Activated CD4-positive, alpha-beta T cell treated with anti-CD3 and anti-CD28 coated beads, Interleukin-2, amount 50 U/mL, for 1 hour (primary cell): Measurements from ENCODE around the gene LMX1B.
"Not testable (repeated sequence)": the region's sequence is repeated elsewhere in the genome, so short reads cannot be mapped to it uniquely, and the experiment has no call there.

Source experiments
- DNase-seq: peaks from one replicate; pipeline ENCODE4 v3.0.0-alpha.2; 2020

Gene LMX1B

GRCh38 chr9:126636983-126637798 is 23.5 kb downstream of the LMX1B start:
- DNase-seq = no peak

- DNase-seq = no peak
These were observed 24.9 kb downstream of the LMX1B start for GRCh38 chr9:126638571-126639132.

- no peak for DNase-seq
These were observed 25.7 kb downstream of the LMX1B start for GRCh38 chr9:126639318-126640000.

GRCh38 chr9:126641118-126641851 is 27.6 kb downstream of the LMX1B start:
- DNase-seq = no peak

- DNase-seq = no peak
These were observed 28.4 kb downstream of the LMX1B start for GRCh38 chr9:126642010-126642744.

- DNase-seq = no peak
These were observed 29.1 kb downstream of the LMX1B start for GRCh38 chr9:126642839-126643238.

GRCh38 chr9:126643945-126644527 is 30.3 kb downstream of the LMX1B start:
- DNase-seq = no peak

GRCh38 chr9:126646162-126646561 is 32.4 kb downstream of the LMX1B start:
- DNase-seq = no peak

GRCh38 chr9:126647585-126648411 is 34.1 kb downstream of the LMX1B start:
- no peak for DNase-seq

- DNase-seq = no peak
These were observed 35.7 kb downstream of the LMX1B start for GRCh38 chr9:126649477-126649876.

GRCh38 chr9:126650404-126651341 is 36.9 kb downstream of the LMX1B start:
- no peak for DNase-seq

GRCh38 chr9:126652140-126652582 is 38.4 kb downstream of the LMX1B start:
- no peak for DNase-seq

GRCh38 chr9:126654124-126654523 is 40.4 kb downstream of the LMX1B start:
- DNase-seq = no peak

- not testable (repeated sequence) for DNase-seq
These were observed 42.5 kb downstream of the LMX1B start for GRCh38 chr9:126656214-126656613.

- no peak for DNase-seq
These were observed 44.6 kb downstream of the LMX1B start for GRCh38 chr9:126658201-126658825.

- DNase-seq = no peak
These were observed 45.3 kb downstream of the LMX1B start for GRCh38 chr9:126658956-126659555.

- no peak for DNase-seq
These were observed 47.4 kb downstream of the LMX1B start for GRCh38 chr9:126661122-126661520.

- no peak for DNase-seq
These were observed 48.0 kb downstream of the LMX1B start for GRCh38 chr9:126661521-126662251.
